Vagina (tissue), 2 donors: Measurements from ENCODE around the gene NPTXR. TPM values are rescaled to one million over a fixed set of nuclear protein-coding genes. Genes with fewer than 3 reads are reported as not detected.

Experiments used
- DNase-seq, 2 donors: peaks; one replicate each; pipeline ENCODE4 v3.0.0-alpha.2; 2017; ENCODE audit errors: extremely low spot score in 2 of 2
- H3K27ac ChIP-seq: fragments of 200-600 bp; sonication (generic); one replicate; pipeline ENCODE4 v1.5.1; 2019
- H3K27me3 ChIP-seq: fragments of 200-600 bp; sonication (generic); one replicate; pipeline ENCODE4 v1.5.1; 2019
- H3K36me3 ChIP-seq, 2 donors: fragments of 200-600 bp; sonication (generic); one replicate each; pipeline ENCODE4 v1.5.1; 2017 to 2019
- H3K4me1 ChIP-seq: fragments of 200-600 bp; sonication (generic); one replicate; pipeline ENCODE4 v1.5.1; 2019
- H3K4me3 ChIP-seq, 2 donors: fragments of 200-600 bp; sonication (generic); 1 replicate in 1 of 2; 2 replicates in 1 of 2; pipeline ENCODE4 v1.5.1; 2016 to 2019
- H3K9me3 ChIP-seq: fragments of 200-600 bp; sonication (generic); one replicate; pipeline ENCODE4 v1.5.1; 2019
- POLR2A ChIP-seq, 2 donors: fragments of 450-650 bp; IDR thresholded peaks; one replicate each; pipeline ENCODE4 v1.6.1; 2017; ENCODE audit warnings: antibody characterized with exemption in 2 of 2, mild to moderate bottlenecking in 2 of 2, moderate library complexity in 2 of 2
- POLR2AphosphoS5 ChIP-seq, 2 donors: sonication (generic); formaldehyde crosslinking; IDR thresholded peaks; one replicate each; pipeline ENCODE4 v1.9.0; 2017; ENCODE audit warnings: antibody characterized with exemption in 2 of 2, mild to moderate bottlenecking in 2 of 2, low read depth in 1 of 2; ENCODE audit not compliant: insufficient read depth in 1 of 2
- intact Hi-C: fragments of 100-400 bp; cut with DNase I; formaldehyde crosslinking; loops from one replicate; pipeline ENCODE4 v1.15.1; 2023
- total RNA-seq: library from RNA; depleted of rRNA; stranded (reverse); fragments of >200 nt; gene quantifications from one replicate; pipeline ENCODE4 v1.2.3, GENCODE V29; 2016
- TF ChIP-seq, protein P1 (sequence below), 3 experiments: fragments of 450-650 bp in 2 of 3; fragments of 200-600 bp in 1 of 3; sonication (generic) in 1 of 3; IDR thresholded peaks; one replicate each; pipeline ENCODE4 v1.5.1; 2017 to 2019; ENCODE audit warnings: antibody characterized with exemption in 3 of 3, mild to moderate bottlenecking in 2 of 3, moderate library complexity in 2 of 3

The NPTXR gene
- total RNA-seq, 1 donor from 2014 or later, result 9.3 TPM

DNA sequence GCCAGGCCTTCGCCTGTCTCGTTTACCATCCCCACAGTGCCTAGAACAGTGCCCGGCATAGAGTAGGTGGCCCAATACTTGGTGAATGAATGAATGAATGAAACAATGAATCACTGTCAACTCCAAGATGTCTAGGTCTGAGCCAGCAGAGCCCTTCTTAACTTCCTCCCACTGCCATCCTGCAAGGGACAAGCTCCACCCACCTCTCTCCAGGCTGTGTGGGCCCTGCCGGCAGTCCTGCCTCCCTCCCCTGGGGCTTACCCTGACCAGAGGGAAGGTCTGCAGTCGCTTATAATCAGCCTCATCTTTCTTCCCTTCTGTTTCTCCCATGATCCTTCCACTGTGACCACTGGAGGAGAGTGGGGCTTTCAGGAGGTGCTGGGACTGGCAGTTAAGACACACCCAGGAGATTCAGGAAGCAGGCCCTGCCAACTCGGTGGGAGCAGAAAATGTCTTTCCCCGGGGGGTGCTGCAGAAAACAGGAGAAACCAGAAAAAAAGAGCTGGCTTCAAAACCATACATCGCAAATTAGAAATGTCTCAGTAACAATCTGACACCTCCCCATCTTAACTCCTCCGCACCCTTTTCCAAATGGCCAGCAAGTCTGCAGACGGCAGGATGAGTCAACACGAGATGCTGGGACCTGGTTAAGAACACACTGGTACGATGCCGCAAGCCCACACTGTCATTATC is 61.3 kb downstream of the NPTXR start:
- no peak overlapping the region for H3K4me3 ChIP-seq
- no peaks in the 10 kb centered on the region for H3K27me3 ChIP-seq
- no peak for DNase-seq
- no peak overlapping the region for H3K27ac ChIP-seq
- TF ChIP-seq, protein P1, sequence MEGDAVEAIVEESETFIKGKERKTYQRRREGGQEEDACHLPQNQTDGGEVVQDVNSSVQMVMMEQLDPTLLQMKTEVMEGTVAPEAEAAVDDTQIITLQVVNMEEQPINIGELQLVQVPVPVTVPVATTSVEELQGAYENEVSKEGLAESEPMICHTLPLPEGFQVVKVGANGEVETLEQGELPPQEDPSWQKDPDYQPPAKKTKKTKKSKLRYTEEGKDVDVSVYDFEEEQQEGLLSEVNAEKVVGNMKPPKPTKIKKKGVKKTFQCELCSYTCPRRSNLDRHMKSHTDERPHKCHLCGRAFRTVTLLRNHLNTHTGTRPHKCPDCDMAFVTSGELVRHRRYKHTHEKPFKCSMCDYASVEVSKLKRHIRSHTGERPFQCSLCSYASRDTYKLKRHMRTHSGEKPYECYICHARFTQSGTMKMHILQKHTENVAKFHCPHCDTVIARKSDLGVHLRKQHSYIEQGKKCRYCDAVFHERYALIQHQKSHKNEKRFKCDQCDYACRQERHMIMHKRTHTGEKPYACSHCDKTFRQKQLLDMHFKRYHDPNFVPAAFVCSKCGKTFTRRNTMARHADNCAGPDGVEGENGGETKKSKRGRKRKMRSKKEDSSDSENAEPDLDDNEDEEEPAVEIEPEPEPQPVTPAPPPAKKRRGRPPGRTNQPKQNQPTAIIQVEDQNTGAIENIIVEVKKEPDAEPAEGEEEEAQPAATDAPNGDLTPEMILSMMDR (IDR thresholded peaks at IDR 0.05), result no peak
- TF ChIP-seq POLR2AphosphoS5 (IDR thresholded peaks at IDR 0.05; ENCODE audit: insufficient read depth in 1 of 2, low read depth in 1 of 2) (no peak), POLR2A (IDR thresholded peaks at IDR 0.05) (no peak)
- H3K36me3 ChIP-seq, result peaks cover 0 to 16% of the 10 kb centered on the region in 2 donors
- intact Hi-C loops, result no loop called here
- peaks cover 13% of the 10 kb centered on the region for H3K4me1 ChIP-seq
- no peaks in the 10 kb centered on the region for H3K9me3 ChIP-seq

DNA sequence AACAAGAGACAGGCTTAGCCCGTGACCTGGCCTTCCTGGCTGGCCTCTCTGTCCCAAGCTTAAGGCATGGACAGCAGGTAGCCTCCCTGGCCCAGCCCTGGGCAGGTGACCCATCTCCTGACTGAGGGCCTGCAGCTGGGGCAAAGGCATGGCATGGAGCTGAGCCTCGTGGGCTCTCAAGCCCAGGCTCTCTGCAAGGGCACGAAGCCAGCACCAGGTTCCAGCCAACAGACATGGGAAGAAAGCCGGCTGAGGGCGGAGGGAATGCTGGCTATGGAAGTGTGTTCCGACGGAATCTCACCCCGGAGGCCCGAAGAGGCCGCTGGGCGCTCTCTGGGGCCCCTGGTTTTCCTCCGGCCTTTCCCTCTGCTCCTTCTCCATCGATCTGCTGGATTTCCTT is 62.8 kb downstream of the NPTXR start:
- intact Hi-C loops, result no loop called here
- Histone ChIP-seq H3K27ac (no peak overlapping the region), H3K36me3 (peaks cover 0 to 16% of the 10 kb centered on the region in 2 donors), H3K4me3 (no peak overlapping the region), H3K4me1 (peaks cover 14% of the 10 kb centered on the region), H3K9me3 (no peaks in the 10 kb centered on the region), H3K27me3 (no peaks in the 10 kb centered on the region)
- TF ChIP-seq POLR2A (IDR thresholded peaks at IDR 0.05) (no peak), POLR2AphosphoS5 (IDR thresholded peaks at IDR 0.05; ENCODE audit: insufficient read depth in 1 of 2, low read depth in 1 of 2) (no peak)
- TF ChIP-seq, protein P1 (IDR thresholded peaks at IDR 0.05), result no peak
- no peak for DNase-seq

GRCh38 chr22:38777087-38777671 is 66.6 kb downstream of the NPTXR start:
- Histone ChIP-seq H3K4me1 (peaks cover 13% of the 10 kb centered on the region), H3K27me3 (no peaks in the 10 kb centered on the region), H3K27ac (no peak overlapping the region), H3K36me3 (peaks cover 0 to 16% of the 10 kb centered on the region in 2 donors), H3K9me3 (no peaks in the 10 kb centered on the region), H3K4me3 (no peak overlapping the region)
- intact Hi-C loops, result no loop called here
- DNase-seq, result no peak
- TF ChIP-seq POLR2AphosphoS5 (IDR thresholded peaks at IDR 0.05; ENCODE audit: insufficient read depth in 1 of 2, low read depth in 1 of 2) (no peak), POLR2A (IDR thresholded peaks at IDR 0.05) (no peak)
- TF ChIP-seq, protein P1 (IDR thresholded peaks at IDR 0.05), result no peak

GRCh38 chr22:38776086-38776485 is 67.7 kb downstream of the NPTXR start:
- no peaks in the 10 kb centered on the region for H3K27me3 ChIP-seq
- H3K27ac ChIP-seq, result no peak overlapping the region
- H3K4me1 ChIP-seq, result peaks cover 13% of the 10 kb centered on the region
- TF ChIP-seq POLR2AphosphoS5 (IDR thresholded peaks at IDR 0.05; ENCODE audit: insufficient read depth in 1 of 2, low read depth in 1 of 2), result no peak
- TF ChIP-seq, protein P1 (IDR thresholded peaks at IDR 0.05), result no peak
- H3K4me3 ChIP-seq, result no peak overlapping the region
- DNase-seq, result no peak
- peaks cover 0 to 15% of the 10 kb centered on the region in 2 donors for H3K36me3 ChIP-seq
- no peaks in the 10 kb centered on the region for H3K9me3 ChIP-seq
- intact Hi-C loops, result no loop called here

- Histone ChIP-seq H3K9me3 (no peaks in the 10 kb centered on the region), H3K4me1 (peaks cover 13% of the 10 kb centered on the region), H3K4me3 (no peak overlapping the region), H3K36me3 (peaks cover 0 to 11% of the 10 kb centered on the region in 2 donors), H3K27ac (no peak overlapping the region), H3K27me3 (no peaks in the 10 kb centered on the region)
- DNase-seq, result no peak
- TF ChIP-seq POLR2A (IDR thresholded peaks at IDR 0.05) (no peak), POLR2AphosphoS5 (IDR thresholded peaks at IDR 0.05; ENCODE audit: insufficient read depth in 1 of 2, low read depth in 1 of 2) (no peak)
- TF ChIP-seq, protein P1 (IDR thresholded peaks at IDR 0.05), result no peak
- intact Hi-C loops, result no loop called here
Observed at GRCh38 chr22:38775656-38776055, 68.2 kb downstream of the NPTXR start.
